Stimulated activated CD4-positive, alpha-beta T cell treated with anti-CD3 and anti-CD28 coated beads, Interleukin-2, amount 100 ng/mL, for 48 hours (primary cell): ENCODE data around the gene MRPS9.

Experiments used
- DNase-seq, 2 donors: peaks; one replicate each; pipeline ENCODE4 v3.0.0-alpha.2; 2020

MRPS9 gene

GRCh38 chr2:105080461-105080860 is 42.6 kb downstream of the MRPS9 start:
- no peak for DNase-seq

GRCh38 chr2:105081006-105081601 is 43.2 kb downstream of the MRPS9 start:
- DNase-seq, result no peak

GRCh38 chr2:105082107-105082506 is 44.2 kb downstream of the MRPS9 start:
- DNase-seq, result no peak

- DNase-seq, result no peak
Measured at GRCh38 chr2:105085525-105085924, 47.7 kb downstream of the MRPS9 start.

GRCh38 chr2:105087273-105087672 is 49.4 kb downstream of the MRPS9 start:
- no peak for DNase-seq

GRCh38 chr2:105090091-105090490 is 52.2 kb downstream of the MRPS9 start:
- DNase-seq, result no peak

GRCh38 chr2:105092797-105093196 is 54.9 kb downstream of the MRPS9 start:
- DNase-seq, result no peak

- no peak for DNase-seq
Measured at GRCh38 chr2:105099153-105099552, 61.3 kb downstream of the MRPS9 start.

- DNase-seq, result no peak
Measured at GRCh38 chr2:105100046-105100840, 62.4 kb downstream of the MRPS9 start.

- no peak for DNase-seq
Measured at GRCh38 chr2:105102001-105102400, 64.1 kb downstream of the MRPS9 start.

- no peak for DNase-seq
Measured at GRCh38 chr2:105102963-105103421, 65.1 kb downstream of the MRPS9 start.

GRCh38 chr2:105103481-105103880 is 65.6 kb downstream of the MRPS9 start:
- no peak for DNase-seq

- DNase-seq, result no peak
Measured at GRCh38 chr2:105104208-105104731, 66.4 kb downstream of the MRPS9 start.

GRCh38 chr2:105110295-105110829 is 72.5 kb downstream of the MRPS9 start:
- DNase-seq, result no peak

GRCh38 chr2:105111365-105112150 is 73.7 kb downstream of the MRPS9 start:
- DNase-seq, result no peak

- no peak for DNase-seq
Measured at GRCh38 chr2:105112345-105112744, 74.5 kb downstream of the MRPS9 start.

- DNase-seq, result no peak
Measured at GRCh38 chr2:105113616-105114291, 75.9 kb downstream of the MRPS9 start.

- no peak for DNase-seq
Measured at GRCh38 chr2:105114551-105114950, 76.7 kb downstream of the MRPS9 start.

GRCh38 chr2:105116348-105116747 is 78.5 kb downstream of the MRPS9 start:
- no peak for DNase-seq

GRCh38 chr2:105117565-105117964 is 79.7 kb downstream of the MRPS9 start:
- no peak for DNase-seq

- DNase-seq, result no peak
Measured at GRCh38 chr2:105118960-105119359, 81.1 kb downstream of the MRPS9 start.

- no peak for DNase-seq
Measured at GRCh38 chr2:105121434-105121833, 83.6 kb downstream of the MRPS9 start.

- no peak for DNase-seq
Measured at GRCh38 chr2:105125428-105125827, 87.6 kb downstream of the MRPS9 start.
